WTC11 (cell line): Measurements from ENCODE around the gene KDM5A.

ENCODE experiments used
- ELF4 ChIP-seq: sonication (generic); formaldehyde crosslinking; IDR thresholded peaks from 2 replicates; pipeline ENCODE4 v1.8.1; 2022; ENCODE audit warnings: low read depth, mild to moderate bottlenecking, moderate library complexity, missing genetic modification reagents
- NFE2L1 ChIP-seq: sonication (generic); formaldehyde crosslinking; IDR thresholded peaks from 2 replicates; pipeline ENCODE4 v1.8.1; 2023; ENCODE audit warnings: missing genetic modification reagents
- NFYB ChIP-seq: sonication (generic); formaldehyde crosslinking; conservative IDR thresholded peaks from 2 replicates; pipeline ENCODE4 v1.8.0; 2022; ENCODE audit warnings: low read depth, missing genetic modification reagents
- RELA ChIP-seq: sonication (generic); formaldehyde crosslinking; IDR thresholded peaks from 2 replicates; pipeline ENCODE4 v1.8.1; 2022; ENCODE audit warnings: missing genetic modification reagents, mild to moderate bottlenecking, borderline replicate concordance
- TF ChIP-seq, protein P1 (sequence below): fragments of 200-600 bp; IDR thresholded peaks from 2 replicates; pipeline ENCODE4 v1.8.0; 2022; ENCODE audit warnings: antibody characterized with exemption
- TF ChIP-seq, protein P2 (sequence below): sonication (generic); formaldehyde crosslinking; IDR thresholded peaks from 2 replicates; pipeline ENCODE4 v1.8.0; 2022; ENCODE audit warnings: mild to moderate bottlenecking, missing genetic modification reagents
- TF ChIP-seq, protein P3 (sequence below): sonication (generic); formaldehyde crosslinking; IDR thresholded peaks from 2 replicates; pipeline ENCODE4 v1.8.0; 2023; ENCODE audit warnings: missing genetic modification reagents
- TF ChIP-seq, protein P4 (sequence below): sonication (generic); formaldehyde crosslinking; IDR thresholded peaks from 2 replicates; pipeline ENCODE4 v1.8.1; 2023; ENCODE audit warnings: mild to moderate bottlenecking, missing genetic modification reagents
- TF ChIP-seq, protein P5 (sequence below): fragments of 250-450 bp; sonication (Bioruptor Pico); IDR thresholded peaks from 2 replicates; pipeline ENCODE4 v1.9.0; 2021; ENCODE audit warnings: mild to moderate bottlenecking
- TF ChIP-seq, protein P6 (sequence below): sonication (generic); formaldehyde crosslinking; conservative IDR thresholded peaks from 2 replicates; pipeline ENCODE4 v1.8.1; 2022; ENCODE audit warnings: mild to moderate bottlenecking, missing genetic modification reagents

DNA sequence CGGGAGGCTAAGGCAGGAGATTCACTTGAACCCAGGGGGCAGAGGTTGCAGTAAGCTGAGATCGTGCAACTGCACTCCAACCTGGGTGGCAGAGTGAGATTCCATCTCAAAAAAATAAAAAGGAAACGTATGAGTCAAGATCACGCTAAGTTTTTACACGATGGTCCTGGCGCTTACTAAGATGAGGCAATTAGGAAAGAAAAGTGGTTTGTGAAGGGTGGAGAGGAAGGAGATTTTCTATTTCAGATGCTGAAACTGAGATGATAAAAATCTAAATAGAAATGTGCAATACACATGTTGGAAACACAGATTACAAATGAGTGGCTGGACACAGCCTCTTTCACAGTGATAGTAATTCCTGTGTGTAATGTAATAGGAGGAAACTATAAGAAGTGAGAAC, 63.2 kb downstream of the KDM5A start:
- TF ChIP-seq, protein P1, sequence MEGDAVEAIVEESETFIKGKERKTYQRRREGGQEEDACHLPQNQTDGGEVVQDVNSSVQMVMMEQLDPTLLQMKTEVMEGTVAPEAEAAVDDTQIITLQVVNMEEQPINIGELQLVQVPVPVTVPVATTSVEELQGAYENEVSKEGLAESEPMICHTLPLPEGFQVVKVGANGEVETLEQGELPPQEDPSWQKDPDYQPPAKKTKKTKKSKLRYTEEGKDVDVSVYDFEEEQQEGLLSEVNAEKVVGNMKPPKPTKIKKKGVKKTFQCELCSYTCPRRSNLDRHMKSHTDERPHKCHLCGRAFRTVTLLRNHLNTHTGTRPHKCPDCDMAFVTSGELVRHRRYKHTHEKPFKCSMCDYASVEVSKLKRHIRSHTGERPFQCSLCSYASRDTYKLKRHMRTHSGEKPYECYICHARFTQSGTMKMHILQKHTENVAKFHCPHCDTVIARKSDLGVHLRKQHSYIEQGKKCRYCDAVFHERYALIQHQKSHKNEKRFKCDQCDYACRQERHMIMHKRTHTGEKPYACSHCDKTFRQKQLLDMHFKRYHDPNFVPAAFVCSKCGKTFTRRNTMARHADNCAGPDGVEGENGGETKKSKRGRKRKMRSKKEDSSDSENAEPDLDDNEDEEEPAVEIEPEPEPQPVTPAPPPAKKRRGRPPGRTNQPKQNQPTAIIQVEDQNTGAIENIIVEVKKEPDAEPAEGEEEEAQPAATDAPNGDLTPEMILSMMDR, result no peak
- TF ChIP-seq ELF4 (CRISPR knock-in tag) (no peak), RELA (CRISPR knock-in tag) (no peak), NFE2L1 (CRISPR knock-in tag) (no peak), NFYB (no peak)
- TF ChIP-seq, protein P2, sequence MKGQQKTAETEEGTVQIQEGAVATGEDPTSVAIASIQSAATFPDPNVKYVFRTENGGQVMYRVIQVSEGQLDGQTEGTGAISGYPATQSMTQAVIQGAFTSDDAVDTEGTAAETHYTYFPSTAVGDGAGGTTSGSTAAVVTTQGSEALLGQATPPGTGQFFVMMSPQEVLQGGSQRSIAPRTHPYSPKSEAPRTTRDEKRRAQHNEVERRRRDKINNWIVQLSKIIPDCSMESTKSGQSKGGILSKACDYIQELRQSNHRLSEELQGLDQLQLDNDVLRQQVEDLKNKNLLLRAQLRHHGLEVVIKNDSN, result no peak
- TF ChIP-seq, protein P3, sequence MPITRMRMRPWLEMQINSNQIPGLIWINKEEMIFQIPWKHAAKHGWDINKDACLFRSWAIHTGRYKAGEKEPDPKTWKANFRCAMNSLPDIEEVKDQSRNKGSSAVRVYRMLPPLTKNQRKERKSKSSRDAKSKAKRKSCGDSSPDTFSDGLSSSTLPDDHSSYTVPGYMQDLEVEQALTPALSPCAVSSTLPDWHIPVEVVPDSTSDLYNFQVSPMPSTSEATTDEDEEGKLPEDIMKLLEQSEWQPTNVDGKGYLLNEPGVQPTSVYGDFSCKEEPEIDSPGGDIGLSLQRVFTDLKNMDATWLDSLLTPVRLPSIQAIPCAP, result no peak
- TF ChIP-seq, protein P4, sequence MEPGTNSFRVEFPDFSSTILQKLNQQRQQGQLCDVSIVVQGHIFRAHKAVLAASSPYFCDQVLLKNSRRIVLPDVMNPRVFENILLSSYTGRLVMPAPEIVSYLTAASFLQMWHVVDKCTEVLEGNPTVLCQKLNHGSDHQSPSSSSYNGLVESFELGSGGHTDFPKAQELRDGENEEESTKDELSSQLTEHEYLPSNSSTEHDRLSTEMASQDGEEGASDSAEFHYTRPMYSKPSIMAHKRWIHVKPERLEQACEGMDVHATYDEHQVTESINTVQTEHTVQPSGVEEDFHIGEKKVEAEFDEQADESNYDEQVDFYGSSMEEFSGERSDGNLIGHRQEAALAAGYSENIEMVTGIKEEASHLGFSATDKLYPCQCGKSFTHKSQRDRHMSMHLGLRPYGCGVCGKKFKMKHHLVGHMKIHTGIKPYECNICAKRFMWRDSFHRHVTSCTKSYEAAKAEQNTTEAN, result no peak
- TF ChIP-seq, protein P5, sequence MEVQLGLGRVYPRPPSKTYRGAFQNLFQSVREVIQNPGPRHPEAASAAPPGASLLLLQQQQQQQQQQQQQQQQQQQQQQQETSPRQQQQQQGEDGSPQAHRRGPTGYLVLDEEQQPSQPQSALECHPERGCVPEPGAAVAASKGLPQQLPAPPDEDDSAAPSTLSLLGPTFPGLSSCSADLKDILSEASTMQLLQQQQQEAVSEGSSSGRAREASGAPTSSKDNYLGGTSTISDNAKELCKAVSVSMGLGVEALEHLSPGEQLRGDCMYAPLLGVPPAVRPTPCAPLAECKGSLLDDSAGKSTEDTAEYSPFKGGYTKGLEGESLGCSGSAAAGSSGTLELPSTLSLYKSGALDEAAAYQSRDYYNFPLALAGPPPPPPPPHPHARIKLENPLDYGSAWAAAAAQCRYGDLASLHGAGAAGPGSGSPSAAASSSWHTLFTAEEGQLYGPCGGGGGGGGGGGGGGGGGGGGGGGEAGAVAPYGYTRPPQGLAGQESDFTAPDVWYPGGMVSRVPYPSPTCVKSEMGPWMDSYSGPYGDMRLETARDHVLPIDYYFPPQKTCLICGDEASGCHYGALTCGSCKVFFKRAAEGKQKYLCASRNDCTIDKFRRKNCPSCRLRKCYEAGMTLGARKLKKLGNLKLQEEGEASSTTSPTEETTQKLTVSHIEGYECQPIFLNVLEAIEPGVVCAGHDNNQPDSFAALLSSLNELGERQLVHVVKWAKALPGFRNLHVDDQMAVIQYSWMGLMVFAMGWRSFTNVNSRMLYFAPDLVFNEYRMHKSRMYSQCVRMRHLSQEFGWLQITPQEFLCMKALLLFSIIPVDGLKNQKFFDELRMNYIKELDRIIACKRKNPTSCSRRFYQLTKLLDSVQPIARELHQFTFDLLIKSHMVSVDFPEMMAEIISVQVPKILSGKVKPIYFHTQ, result no peak
- TF ChIP-seq, protein P6, sequence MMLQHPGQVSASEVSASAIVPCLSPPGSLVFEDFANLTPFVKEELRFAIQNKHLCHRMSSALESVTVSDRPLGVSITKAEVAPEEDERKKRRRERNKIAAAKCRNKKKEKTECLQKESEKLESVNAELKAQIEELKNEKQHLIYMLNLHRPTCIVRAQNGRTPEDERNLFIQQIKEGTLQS (CRISPR knock-in tag), result no peak
